OCI-LY1 (cell line): ENCODE measurements around the gene PTPRO.

Source experiments
- H2AFZ ChIP-seq: fragments of 200-600 bp; sonication (generic), shearing (Covaris generic); 2 replicates; pipeline ENCODE4 v1.6.0; 2014; ENCODE audit warnings: antibody characterized with exemption, mild to moderate bottlenecking, low read length
- H3F3A ChIP-seq: fragments of 200-600 bp; sonication (generic), shearing (Covaris generic); 2 replicates; pipeline ENCODE4 v1.6.0; 2014; ENCODE audit warnings: mild to moderate bottlenecking, antibody characterized with exemption, low read length, moderate library complexity; ENCODE audit not compliant: insufficient read depth
- H3K27ac ChIP-seq: fragments of 200-600 bp; sonication (generic); 2 replicates; pipeline ENCODE4 v1.5.1; 2014; ENCODE audit warnings: low read length, mixed run types, mild to moderate bottlenecking, low read depth; ENCODE audit not compliant: poor library complexity, severe bottlenecking
- H3K27me3 ChIP-seq: fragments of 200-600 bp; sonication (generic); 2 replicates; pipeline ENCODE4 v1.6.0; 2014; ENCODE audit warnings: antibody characterized with exemption, mild to moderate bottlenecking, low read length, moderate library complexity; ENCODE audit not compliant: insufficient read depth
- H3K36me3 ChIP-seq: fragments of 200-600 bp; sonication (generic); 2 replicates; pipeline ENCODE4 v1.6.1; 2014; ENCODE audit warnings: mild to moderate bottlenecking, antibody characterized with exemption, low read length, moderate library complexity, mixed read lengths; ENCODE audit not compliant: insufficient read depth
- H3K4me1 ChIP-seq: fragments of 200-600 bp; sonication (generic); 2 replicates; pipeline ENCODE4 v1.5.1; 2014; ENCODE audit warnings: mild to moderate bottlenecking, low read length, moderate library complexity; ENCODE audit not compliant: insufficient read depth, severe bottlenecking
- H3K4me2 ChIP-seq: fragments of 200-600 bp; sonication (generic), shearing (Covaris generic); 2 replicates; pipeline ENCODE4 v1.6.1; 2014; ENCODE audit warnings: low read length
- H3K4me3 ChIP-seq: fragments of 200-600 bp; sonication (generic); 2 replicates; pipeline ENCODE4 v1.5.1; 2014; ENCODE audit warnings: low read length, low read depth, mild to moderate bottlenecking, mixed read lengths; ENCODE audit not compliant: poor library complexity, severe bottlenecking
- H3K79me2 ChIP-seq: fragments of 200-600 bp; shearing (Covaris generic); 2 replicates; pipeline ENCODE4 v1.6.1; 2016; ENCODE audit warnings: mixed run types, low read length, mixed read lengths; ENCODE audit not compliant: insufficient read depth
- H3K9ac ChIP-seq: fragments of 200-600 bp; sonication (generic), shearing (Covaris generic); 2 replicates; pipeline ENCODE4 v1.6.1; 2014; ENCODE audit warnings: mild to moderate bottlenecking, low read length, mixed read lengths
- H3K9me2 ChIP-seq: fragments of 200-600 bp; sonication (generic), shearing (Covaris generic); 2 replicates; pipeline ENCODE4 v1.6.1; 2014; ENCODE audit warnings: low read depth, mild to moderate bottlenecking, low read length, mixed read lengths
- H3K9me3 ChIP-seq: fragments of 200-600 bp; shearing (Covaris generic); 2 replicates; pipeline ENCODE4 v1.6.1; 2014; ENCODE audit warnings: low read length, mixed read lengths
- H4K20me1 ChIP-seq: fragments of 200-600 bp; sonication (generic), shearing (Covaris generic); 2 replicates; pipeline ENCODE4 v1.6.0; 2016; ENCODE audit warnings: mild to moderate bottlenecking, low read length; ENCODE audit not compliant: insufficient read depth
- EZH2 ChIP-seq: fragments of 200-600 bp; sonication (generic), shearing (Covaris generic); IDR thresholded peaks from 2 replicates; pipeline ENCODE4 v1.8.0; 2017; ENCODE audit warnings: borderline replicate concordance, mixed run types, mild to moderate bottlenecking, antibody characterized with exemption, low read length, moderate library complexity, mixed read lengths
- TF ChIP-seq, protein P1 (sequence below): fragments of 200-600 bp; sonication (generic), shearing (Covaris generic); IDR thresholded peaks from 2 replicates; pipeline ENCODE4 v1.5.1; 2017; ENCODE audit warnings: mild to moderate bottlenecking, antibody characterized with exemption, low read length, moderate library complexity, mixed read lengths

Gene PTPRO

GRCh38 chr12:15540469-15540872 lies 218.2 kb downstream of the PTPRO start:
- TF ChIP-seq, protein P1, sequence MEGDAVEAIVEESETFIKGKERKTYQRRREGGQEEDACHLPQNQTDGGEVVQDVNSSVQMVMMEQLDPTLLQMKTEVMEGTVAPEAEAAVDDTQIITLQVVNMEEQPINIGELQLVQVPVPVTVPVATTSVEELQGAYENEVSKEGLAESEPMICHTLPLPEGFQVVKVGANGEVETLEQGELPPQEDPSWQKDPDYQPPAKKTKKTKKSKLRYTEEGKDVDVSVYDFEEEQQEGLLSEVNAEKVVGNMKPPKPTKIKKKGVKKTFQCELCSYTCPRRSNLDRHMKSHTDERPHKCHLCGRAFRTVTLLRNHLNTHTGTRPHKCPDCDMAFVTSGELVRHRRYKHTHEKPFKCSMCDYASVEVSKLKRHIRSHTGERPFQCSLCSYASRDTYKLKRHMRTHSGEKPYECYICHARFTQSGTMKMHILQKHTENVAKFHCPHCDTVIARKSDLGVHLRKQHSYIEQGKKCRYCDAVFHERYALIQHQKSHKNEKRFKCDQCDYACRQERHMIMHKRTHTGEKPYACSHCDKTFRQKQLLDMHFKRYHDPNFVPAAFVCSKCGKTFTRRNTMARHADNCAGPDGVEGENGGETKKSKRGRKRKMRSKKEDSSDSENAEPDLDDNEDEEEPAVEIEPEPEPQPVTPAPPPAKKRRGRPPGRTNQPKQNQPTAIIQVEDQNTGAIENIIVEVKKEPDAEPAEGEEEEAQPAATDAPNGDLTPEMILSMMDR, result no peak
- TF ChIP-seq EZH2, result no peak
- Histone ChIP-seq H3K9me3 (no peaks in the 10 kb centered on the region), H2AFZ (no peak overlapping the region), H3K9me2 (no peaks in the 10 kb centered on the region), H3K4me2 (no peak overlapping the region), H4K20me1 (no peaks in the 10 kb centered on the region), H3K4me3 (no peak overlapping the region), H3K79me2 (no peaks in the 10 kb centered on the region), H3K36me3 (no peaks in the 10 kb centered on the region), H3F3A (no peaks in the 10 kb centered on the region), H3K9ac (no peak overlapping the region), H3K4me1 (no peaks in the 10 kb centered on the region), H3K27me3 (no peaks in the 10 kb centered on the region), H3K27ac (no peak overlapping the region)

- Histone ChIP-seq H3K4me3 (no peak overlapping the region), H3K36me3 (no peaks in the 10 kb centered on the region), H3K9me2 (no peaks in the 10 kb centered on the region), H3K4me2 (no peak overlapping the region), H3K4me1 (peaks cover 10% of the 10 kb centered on the region), H3K79me2 (no peaks in the 10 kb centered on the region), H3K27ac (no peak overlapping the region), H3K27me3 (no peaks in the 10 kb centered on the region), H4K20me1 (no peaks in the 10 kb centered on the region), H2AFZ (no peak overlapping the region), H3K9ac (no peak overlapping the region), H3F3A (no peaks in the 10 kb centered on the region), H3K9me3 (no peaks in the 10 kb centered on the region)
- no peak for TF ChIP-seq EZH2
- TF ChIP-seq, protein P1, result no peak
These were observed 219.8 kb downstream of the PTPRO start for GRCh38 chr12:15541996-15542631.

GRCh38 chr12:15543347-15543746 lies 221.0 kb downstream of the PTPRO start:
- Histone ChIP-seq H4K20me1 (no peaks in the 10 kb centered on the region), H3K36me3 (no peaks in the 10 kb centered on the region), H3F3A (no peaks in the 10 kb centered on the region), H3K9me2 (no peaks in the 10 kb centered on the region), H3K9ac (no peak overlapping the region), H3K4me1 (peaks cover 10% of the 10 kb centered on the region), H3K9me3 (no peaks in the 10 kb centered on the region), H2AFZ (no peak overlapping the region), H3K27me3 (no peaks in the 10 kb centered on the region), H3K4me3 (no peak overlapping the region), H3K27ac (no peak overlapping the region), H3K79me2 (no peaks in the 10 kb centered on the region), H3K4me2 (no peak overlapping the region)
- TF ChIP-seq EZH2, result no peak
- TF ChIP-seq, protein P1, result no peak
